Measurements from ENCODE around the gene SEPTIN12. TPM values are rescaled to one million over a fixed set of nuclear protein-coding genes. Genes with fewer than 3 reads are reported as not detected.

The SEPTIN12 gene
- total RNA-seq, 4 donors from 2014 or later, result 1.7 TPM; not detected in 3

DNA sequence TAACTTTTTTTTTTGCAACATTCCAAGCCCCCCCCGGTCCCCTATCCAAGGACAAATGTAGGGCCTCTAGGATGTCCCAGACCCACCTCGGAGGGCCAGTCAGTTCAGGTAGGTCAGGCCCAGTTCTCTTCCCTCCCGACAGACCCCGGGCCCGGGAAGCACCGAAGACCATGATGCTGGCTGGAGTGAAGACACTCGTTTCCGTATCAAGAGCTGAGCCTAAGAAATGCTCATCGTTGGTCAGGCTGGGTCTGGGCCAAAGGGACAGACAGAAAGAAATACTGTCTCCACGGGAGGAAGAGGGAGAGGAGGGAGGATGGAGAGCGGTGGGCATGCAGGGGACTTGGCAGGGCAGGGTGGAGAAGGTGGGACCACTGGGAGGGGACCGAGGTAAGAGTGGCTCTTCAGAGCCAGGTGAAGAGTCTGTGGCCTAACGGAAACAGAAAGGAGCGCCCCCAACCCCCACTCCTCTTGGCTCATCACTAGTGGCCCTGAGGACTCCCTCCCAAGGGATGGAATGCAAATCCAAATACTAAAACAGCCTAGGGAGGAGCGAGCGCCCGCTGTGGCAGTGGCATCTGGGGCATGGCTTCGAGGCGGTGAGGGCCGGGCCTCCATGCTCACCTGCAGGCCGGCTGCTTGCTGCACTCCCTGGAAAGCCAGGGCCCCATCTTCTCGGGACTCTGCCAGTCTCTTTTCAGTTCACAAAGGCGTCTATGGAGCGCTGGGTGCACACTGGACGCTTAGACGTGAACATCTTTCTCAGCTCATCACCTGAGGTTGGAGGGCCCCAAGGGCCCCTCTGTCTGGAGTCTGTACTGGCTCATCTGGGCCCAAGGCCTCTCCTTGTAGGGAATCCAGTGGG is 16.0 kb upstream of the SEPTIN12 start:
- Histone ChIP-seq H3K27me3 (no peaks in the 10 kb centered on the region), H3K4me1 (peaks cover 31 to 48% (median 45%) of the 10 kb centered on the region in 4 donors), H3K27ac (replicated peaks in 1 of 4) (peak overlapping the region; percentile 87 to 93 (median 90)), H3K4me3 (no peak overlapping the region), H3K36me3 (peaks cover 23 to 71% (median 55%) of the 10 kb centered on the region in 4 donors), H3K9me3 (no peaks in the 10 kb centered on the region)
- intact Hi-C loops (cut with DNase I), result loop anchor here (5.0 kb wide), 3 partner anchors 37 to 72 kb away; partner anchors contain the start of genes ANKS3, DNAAF8, GLYR1 and UBN1
- no peak for TF ChIP-seq POLR2AphosphoS5 (IDR thresholded peaks at IDR 0.05)
- TF ChIP-seq, protein P1, sequence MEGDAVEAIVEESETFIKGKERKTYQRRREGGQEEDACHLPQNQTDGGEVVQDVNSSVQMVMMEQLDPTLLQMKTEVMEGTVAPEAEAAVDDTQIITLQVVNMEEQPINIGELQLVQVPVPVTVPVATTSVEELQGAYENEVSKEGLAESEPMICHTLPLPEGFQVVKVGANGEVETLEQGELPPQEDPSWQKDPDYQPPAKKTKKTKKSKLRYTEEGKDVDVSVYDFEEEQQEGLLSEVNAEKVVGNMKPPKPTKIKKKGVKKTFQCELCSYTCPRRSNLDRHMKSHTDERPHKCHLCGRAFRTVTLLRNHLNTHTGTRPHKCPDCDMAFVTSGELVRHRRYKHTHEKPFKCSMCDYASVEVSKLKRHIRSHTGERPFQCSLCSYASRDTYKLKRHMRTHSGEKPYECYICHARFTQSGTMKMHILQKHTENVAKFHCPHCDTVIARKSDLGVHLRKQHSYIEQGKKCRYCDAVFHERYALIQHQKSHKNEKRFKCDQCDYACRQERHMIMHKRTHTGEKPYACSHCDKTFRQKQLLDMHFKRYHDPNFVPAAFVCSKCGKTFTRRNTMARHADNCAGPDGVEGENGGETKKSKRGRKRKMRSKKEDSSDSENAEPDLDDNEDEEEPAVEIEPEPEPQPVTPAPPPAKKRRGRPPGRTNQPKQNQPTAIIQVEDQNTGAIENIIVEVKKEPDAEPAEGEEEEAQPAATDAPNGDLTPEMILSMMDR (IDR thresholded peaks at IDR 0.05), result no peak
- no peak for TF ChIP-seq POLR2A (IDR thresholded peaks at IDR 0.05; ENCODE audit: low read depth)
- TF ChIP-seq EP300 (IDR thresholded peaks at IDR 0.05), result no peak
- DNase-seq (ENCODE audit: extremely low spot score), result no peak
- WGBS, result 65% methylated on average over 26 of the region's 26 CpGs

DNA sequence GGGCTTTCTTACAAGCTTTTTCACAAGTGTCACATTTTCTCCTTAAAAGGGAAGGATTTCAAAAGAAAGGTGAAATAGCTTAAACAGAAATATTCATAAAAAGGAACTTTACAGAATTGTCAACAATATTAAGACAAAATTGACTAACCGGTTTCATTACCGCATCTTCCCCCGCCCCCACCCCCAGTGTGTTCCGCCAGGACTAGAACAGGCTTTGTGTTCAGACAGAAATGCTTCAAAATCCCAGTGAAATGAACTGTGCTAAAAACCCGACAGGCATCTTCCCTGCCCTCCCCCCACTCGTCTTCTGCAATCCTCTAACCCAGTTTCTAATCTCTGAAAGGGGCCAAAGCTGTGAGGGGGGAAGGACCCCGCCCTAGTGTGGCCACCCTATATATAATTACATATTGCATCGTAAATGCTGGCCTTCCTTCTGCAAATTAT is 15.3 kb upstream of the SEPTIN12 start:
- Histone ChIP-seq H3K4me3 (peak overlapping the region; percentile 73 to 92 (median 83)), H3K27me3 (no peaks in the 10 kb centered on the region), H3K36me3 (peaks cover 21 to 71% (median 56%) of the 10 kb centered on the region in 4 donors), H3K27ac (replicated peaks in 1 of 4) (peak overlapping the region; percentile 87 to 93 (median 90)), H3K4me1 (peaks cover 31 to 48% (median 45%) of the 10 kb centered on the region in 4 donors), H3K9me3 (no peaks in the 10 kb centered on the region)
- WGBS, result 39% methylated on average over 8 of the region's 8 CpGs
- no peak for TF ChIP-seq POLR2AphosphoS5 (IDR thresholded peaks at IDR 0.05)
- no peak for TF ChIP-seq POLR2A (IDR thresholded peaks at IDR 0.05; ENCODE audit: low read depth)
- no peak for TF ChIP-seq EP300 (IDR thresholded peaks at IDR 0.05)
- TF ChIP-seq, protein P1 (IDR thresholded peaks at IDR 0.05), result no peak
- no peak for DNase-seq (ENCODE audit: extremely low spot score)
- intact Hi-C loops (cut with DNase I), result loop anchor here (5.0 kb wide), 3 partner anchors 36 to 71 kb away; partner anchors contain the start of genes ANKS3, DNAAF8, GLYR1 and UBN1

DNA sequence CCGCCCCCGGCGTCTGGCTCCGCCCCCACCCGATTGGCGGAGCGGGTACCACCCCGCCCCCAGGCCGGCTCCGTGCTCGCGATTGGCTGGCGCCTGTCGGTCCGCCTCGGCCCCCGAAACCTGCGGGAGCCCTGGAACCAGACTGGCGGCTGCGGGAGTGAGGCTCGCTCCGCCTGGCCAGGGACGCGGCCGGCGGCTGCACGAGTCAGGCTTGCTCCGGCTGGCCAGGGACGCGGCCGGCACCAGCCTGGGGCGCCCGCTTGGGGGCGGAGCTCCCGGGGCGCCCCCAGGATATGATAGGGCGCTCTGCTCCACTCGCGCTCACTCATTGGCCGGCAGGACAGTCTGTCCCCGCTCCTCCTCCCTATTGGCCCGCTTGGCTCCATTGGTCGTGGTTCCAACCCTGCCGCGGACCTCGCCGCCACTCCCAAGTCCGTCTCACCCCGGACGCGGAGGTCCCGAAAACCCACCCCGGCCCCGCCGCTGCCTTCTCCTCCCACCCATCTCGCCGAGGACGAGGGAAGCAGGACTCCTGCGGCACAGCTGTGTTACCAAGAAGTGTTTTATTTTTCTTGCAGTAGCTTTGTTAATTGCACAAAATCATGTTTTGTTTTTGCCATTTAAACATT is 14.6 kb upstream of the SEPTIN12 start:
- TF ChIP-seq EP300 (IDR thresholded peaks at IDR 0.05) (no peak), POLR2AphosphoS5 (IDR thresholded peaks at IDR 0.05) (peak; percentile 39 to 67)
- TF ChIP-seq, protein P1 (IDR thresholded peaks at IDR 0.05), result peak in 1 of 3 experiments; percentile 33
- Histone ChIP-seq H3K4me1 (peaks cover 31 to 48% (median 45%) of the 10 kb centered on the region in 4 donors), H3K27ac (replicated peaks in 1 of 4) (peak overlapping the region; percentile 87 to 93 (median 90)), H3K36me3 (peaks cover 18 to 71% (median 56%) of the 10 kb centered on the region in 4 donors), H3K27me3 (no peaks in the 10 kb centered on the region), H3K4me3 (peak overlapping the region; percentile 73 to 92 (median 83)), H3K9me3 (no peaks in the 10 kb centered on the region)
- peak; percentile 97 for DNase-seq (ENCODE audit: extremely low spot score)
- intact Hi-C loops (cut with DNase I), result loop anchor here (5.0 kb wide), 3 partner anchors 35 to 70 kb away; partner anchors contain the start of genes ANKS3, DNAAF8, GLYR1 and UBN1
- 1% methylated on average over 25 of the region's 59 CpGs for WGBS

DNA sequence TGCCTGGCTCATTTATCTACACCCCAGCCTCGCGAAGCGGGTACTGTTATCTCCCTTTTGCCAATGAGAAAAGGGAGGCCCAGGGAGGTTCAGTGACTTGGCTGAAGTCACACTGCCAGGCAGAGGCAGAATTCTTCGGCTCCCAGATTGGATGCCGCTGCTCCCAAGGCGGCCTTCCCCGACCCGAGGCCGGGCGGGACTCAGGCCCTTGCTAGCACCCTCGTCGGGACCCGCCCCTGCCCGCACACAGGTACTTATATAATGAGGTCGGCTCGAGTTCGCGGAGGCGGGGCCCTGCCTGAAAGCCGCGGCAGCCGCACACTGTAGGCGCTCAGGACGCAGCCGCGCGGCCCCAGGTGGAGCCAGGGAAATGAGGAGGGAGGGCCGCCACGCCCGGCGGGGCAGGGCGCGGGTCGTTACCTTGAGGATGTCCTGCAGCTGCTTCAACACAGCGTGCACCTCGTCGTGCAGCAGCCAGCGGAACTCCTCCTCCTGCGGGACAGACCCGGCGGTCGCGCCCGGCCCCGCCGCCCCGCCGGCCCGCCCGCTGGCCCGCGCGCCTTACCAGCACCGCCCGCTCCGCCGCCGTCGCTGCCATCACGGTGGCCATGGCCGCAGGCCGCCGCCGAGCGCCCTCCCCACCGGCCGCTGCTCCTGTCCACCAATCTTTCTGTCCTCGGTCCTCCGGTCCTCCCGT is 14.0 kb upstream of the SEPTIN12 start, which contains the start of gene ROGDI:
Gene ROGDI, minus strand, starts transcription at position 672 of the 697 bp plus-strand sequence. Its CDS starts 62 bp downstream, at position 610.
- peak within 1 kb of the TSS; percentile 87 to 93 (median 90) for H3K27ac ChIP-seq (replicated peaks in 1 of 4)
- WGBS, result 0% methylated on average over 12 of the region's 70 CpGs
- H3K27me3 ChIP-seq, result no peaks in the 10 kb centered on the region
- peak; percentile 96 for DNase-seq (ENCODE audit: extremely low spot score)
- H3K36me3 ChIP-seq, result peaks cover 16 to 71% (median 56%) of the 10 kb centered on the region in 4 donors
- intact Hi-C loops (cut with DNase I), result loop anchor here (5.0 kb wide), 3 partner anchors 35 to 70 kb away; partner anchors contain the start of genes ANKS3, DNAAF8, GLYR1 and UBN1
- TF ChIP-seq POLR2AphosphoS5 (IDR thresholded peaks at IDR 0.05) (peak; percentile 48 to 62), EP300 (IDR thresholded peaks at IDR 0.05) (no peak)
- peak within 1 kb of the TSS; percentile 73 to 92 (median 83) for H3K4me3 ChIP-seq
- no peaks in the 10 kb centered on the region for H3K9me3 ChIP-seq
- peaks cover 31 to 48% (median 45%) of the 10 kb centered on the region in 4 donors for H3K4me1 ChIP-seq

Measured in esophagus muscularis mucosa (tissue), 4 donors.